NCI-H1930 (cell line): ENCODE measurements around the gene TCOF1.

Source experiments
- DNase-seq, 2 experiments: peaks; one replicate each; lab custom pipeline; 2025; lab: John Stamatoyannopoulos, UW

The TCOF1 gene

DNA sequence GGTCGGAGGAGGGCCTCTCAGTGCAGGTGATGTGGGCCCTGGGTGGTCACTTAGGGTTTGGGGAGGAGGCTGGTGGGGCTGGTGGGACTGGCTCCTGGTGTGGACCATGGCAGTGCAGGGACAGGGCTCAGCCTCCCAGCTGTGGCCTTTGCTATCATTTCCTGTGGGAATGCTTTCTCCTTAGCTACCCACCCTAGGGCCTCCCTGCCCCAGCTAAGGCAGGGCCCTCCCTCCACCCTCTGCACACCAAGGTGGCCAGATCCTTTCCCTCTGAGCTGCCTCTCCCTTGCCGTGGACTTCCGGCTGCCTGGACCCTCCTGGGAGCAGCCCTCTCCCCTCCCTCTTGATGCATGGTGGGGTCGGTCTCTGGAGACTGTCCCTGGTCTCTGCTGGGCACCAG, 32.1 kb upstream of the TCOF1 start:
- DNase-seq = no peak

- no peak for DNase-seq
Observed at GRCh38 chr5:150326707-150327106, 30.8 kb upstream of the TCOF1 start.

GRCh38 chr5:150327139-150327538, 30.4 kb upstream of the TCOF1 start:
- no peak for DNase-seq

- DNase-seq = no peak
Observed at GRCh38 chr5:150328515-150328914, 29.0 kb upstream of the TCOF1 start.

- no peak for DNase-seq
Observed at GRCh38 chr5:150329038-150329437, 28.5 kb upstream of the TCOF1 start.

DNA sequence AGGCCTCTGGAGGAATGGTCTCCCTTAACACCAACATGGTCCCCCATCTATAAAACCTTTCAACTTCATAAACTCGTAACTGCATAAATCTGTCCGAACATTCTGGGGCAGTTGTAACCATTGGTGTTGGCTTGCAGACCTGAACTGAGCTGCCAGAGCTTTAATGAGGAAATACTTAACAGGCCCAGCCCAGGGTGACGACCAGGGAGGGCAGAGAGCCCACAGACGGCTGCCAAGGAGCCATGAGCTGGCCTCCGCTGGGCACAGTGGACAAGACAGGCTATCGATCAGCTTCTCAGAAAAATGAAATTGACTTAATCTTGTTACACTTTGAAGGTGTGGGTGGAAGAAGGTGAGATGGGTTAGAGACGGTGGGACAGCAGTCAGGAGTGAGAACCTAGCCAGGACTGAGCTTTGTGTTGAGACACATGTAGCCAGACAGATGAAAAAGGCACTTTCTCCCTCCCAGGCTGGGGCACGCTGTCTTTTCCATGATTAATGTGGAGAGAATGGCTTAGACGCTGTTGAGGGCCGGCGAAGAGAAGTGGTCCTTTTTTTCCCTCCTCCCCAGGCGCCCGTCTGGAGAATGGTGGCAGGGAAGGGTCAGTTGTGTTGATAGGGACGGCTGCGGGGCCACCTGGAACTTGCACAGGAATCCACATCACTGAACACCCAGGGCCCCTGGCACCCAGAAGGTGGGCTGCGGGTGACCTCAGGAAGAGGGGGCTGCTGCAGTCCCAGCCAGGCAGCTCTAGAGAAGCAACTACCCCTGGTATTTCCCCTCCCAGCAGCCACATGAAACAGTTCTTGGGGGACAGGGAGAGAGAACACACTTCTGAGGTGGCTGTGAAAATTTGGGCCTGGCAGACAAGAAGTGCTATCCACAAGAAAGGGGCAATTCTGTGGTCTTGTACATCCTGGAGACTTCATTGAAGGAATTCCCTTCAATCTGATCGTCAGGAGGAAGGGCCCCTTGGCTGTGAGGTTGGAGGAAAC, 27.3 kb upstream of the TCOF1 start:
- DNase-seq = no peak

GRCh38 chr5:150333400-150333799, 24.1 kb upstream of the TCOF1 start:
- DNase-seq = no peak

GRCh38 chr5:150335778-150336177, 21.7 kb upstream of the TCOF1 start:
- DNase-seq = no peak

- no peak for DNase-seq
Observed at GRCh38 chr5:150338546-150338945, 19.0 kb upstream of the TCOF1 start.

GRCh38 chr5:150339165-150339564, 18.3 kb upstream of the TCOF1 start:
- no peak for DNase-seq

GRCh38 chr5:150339841-150340240, 17.7 kb upstream of the TCOF1 start:
- DNase-seq = no peak

DNA sequence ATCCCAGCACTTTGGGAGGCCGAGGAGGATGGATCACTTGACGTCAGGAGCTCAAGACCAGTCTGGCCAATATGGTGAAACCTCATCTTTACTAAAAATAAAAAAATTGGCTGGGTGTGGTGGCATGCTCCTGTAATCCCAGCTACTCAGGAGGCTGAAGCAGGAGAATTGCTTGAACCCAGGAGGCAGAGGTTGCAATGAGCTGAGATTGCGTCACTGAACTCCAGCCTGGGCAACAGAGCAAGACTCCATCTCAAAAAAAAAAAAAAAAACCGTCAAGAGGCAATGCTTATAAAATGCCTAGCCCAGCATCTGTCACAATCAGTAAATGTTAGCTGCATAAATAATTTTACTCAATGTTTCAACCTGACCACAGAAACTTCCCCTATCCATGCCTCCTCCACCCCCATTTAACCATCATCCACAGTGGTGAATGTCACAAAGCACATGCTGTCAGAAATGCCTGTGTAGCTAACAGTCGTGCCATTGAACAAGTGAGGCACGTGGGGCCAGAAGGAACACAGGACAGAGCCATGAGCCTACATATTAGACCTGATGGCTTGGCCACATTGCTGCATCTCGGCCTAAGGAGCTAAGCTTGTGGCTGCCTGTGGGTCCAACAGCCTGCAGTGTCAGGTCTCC, 16.8 kb upstream of the TCOF1 start:
- no peak for DNase-seq

DNA sequence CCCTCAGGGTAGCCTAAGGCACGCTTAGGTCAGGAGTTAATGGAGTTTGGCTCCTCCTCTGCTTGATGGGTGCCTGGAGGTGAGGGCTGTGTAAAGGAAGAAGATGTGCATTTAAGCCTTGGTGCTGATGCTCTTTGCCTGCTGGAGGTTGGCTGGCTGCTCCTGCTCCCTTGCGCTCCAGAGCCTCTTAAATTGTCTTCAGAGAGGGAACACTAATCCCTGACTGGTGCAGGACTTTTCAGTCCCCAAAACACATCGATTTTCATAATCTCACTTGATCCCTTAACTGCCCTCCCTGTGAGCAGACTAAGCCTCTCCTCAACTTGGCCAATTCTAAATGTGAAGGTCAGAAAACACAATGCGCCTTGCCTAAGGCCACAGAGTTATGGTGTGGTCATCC, 16.2 kb upstream of the TCOF1 start:
- DNase-seq = no peak

- no peak for DNase-seq
Observed at GRCh38 chr5:150341989-150342388, 15.5 kb upstream of the TCOF1 start.

DNA sequence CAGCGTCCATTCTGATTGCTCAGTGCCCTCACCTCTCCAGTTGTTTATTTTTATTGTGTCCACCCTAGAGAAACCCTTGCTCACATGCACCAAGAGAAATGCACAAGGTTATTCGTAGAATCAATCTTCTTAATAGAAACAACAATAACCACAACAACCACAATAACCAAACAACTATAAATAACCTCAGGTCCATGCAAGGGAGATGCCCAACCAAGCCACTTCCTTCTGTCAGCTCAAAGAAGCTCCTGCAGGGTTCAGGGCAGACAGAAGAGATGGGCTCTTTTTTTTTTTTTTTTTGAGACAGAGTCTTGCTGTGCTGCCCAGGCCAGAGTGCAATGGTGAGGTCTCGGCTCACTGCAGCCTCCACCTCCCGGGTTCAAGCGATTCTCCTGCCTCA, 14.9 kb upstream of the TCOF1 start:
- DNase-seq = no peak

GRCh38 chr5:150343994-150344631, 13.4 kb upstream of the TCOF1 start:
- no peak for DNase-seq

DNA sequence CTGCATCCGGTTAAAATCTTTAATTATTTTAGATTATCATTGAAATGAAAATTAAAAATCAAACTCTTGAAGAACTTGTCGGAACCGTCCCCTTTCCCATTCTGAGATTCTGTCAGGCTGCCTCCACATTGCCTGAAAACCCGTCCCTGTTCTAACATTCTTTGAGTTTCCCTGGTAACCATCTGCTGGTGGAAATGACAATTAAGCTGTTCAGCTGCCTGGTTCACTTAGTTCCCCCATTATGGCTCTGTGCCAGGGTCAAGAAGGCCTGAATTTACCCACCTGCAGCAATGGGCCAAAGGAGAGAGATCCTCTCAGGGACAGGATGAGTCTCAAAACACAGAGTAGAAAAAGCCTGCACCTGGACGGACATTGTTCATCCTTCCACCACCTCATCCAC, 11.8 kb upstream of the TCOF1 start:
- DNase-seq = no peak

- no peak for DNase-seq
Observed at GRCh38 chr5:150346592-150346991, 10.9 kb upstream of the TCOF1 start.

GRCh38 chr5:150347003-150347402, 10.5 kb upstream of the TCOF1 start:
- DNase-seq = no peak

DNA sequence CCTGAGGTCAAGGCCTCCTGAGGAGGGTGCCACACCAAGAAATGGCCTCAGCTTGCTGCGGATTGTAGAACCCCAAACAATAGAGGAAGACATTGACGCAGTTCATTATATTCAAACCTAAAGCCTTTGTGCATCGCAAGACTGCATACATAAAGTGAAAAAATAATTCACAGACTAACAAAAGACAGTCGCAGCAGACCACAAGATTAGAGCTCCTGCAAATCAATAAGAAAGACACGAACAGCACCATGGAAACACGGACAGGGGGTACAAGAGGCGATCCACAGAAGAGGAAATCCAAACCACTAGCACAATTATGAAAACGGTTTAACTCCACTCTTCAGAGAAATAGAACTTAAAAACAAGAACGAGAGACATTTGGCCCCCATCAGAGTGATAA, 10.0 kb upstream of the TCOF1 start:
- DNase-seq = no peak

DNA sequence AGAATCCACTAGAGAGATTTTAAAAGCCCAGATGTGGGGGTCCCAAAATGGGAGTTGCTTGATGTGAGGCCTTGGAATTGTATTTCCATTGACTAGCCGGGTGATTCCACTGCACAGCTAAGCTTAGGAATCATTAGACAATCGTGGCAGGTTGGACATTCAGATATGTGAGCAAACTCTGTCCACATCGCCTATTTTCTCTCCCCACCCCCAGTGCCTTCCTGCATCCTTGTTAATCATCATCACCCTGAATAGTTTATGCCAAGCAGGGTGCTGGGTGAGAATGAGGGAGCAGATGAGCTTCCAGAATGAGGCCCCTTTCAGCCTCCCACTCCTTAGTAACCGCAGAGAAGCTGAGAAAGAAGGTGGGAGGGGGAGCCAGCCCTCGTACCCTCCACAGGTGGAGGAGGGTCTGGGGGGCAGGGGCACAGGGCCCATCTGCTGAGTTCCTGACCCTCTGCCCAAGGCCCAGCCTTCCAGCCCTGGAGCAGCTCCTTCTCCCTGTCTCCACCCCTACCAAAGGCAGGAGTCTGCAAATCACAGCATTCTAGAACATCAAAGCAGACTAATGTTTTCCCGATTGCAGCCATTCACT, 7.7 kb upstream of the TCOF1 start:
- no peak for DNase-seq

- no peak for DNase-seq
Observed at GRCh38 chr5:150350524-150351344, 6.8 kb upstream of the TCOF1 start.
